HCT116 (cell line): ENCODE measurements around the gene HIC1. TPM values are rescaled to one million over a fixed set of nuclear protein-coding genes. Genes with fewer than 3 reads are reported as not detected.

Experiments used
- ATAC-seq: fragments of 200-7000 bp; cut with Tn5 transposase; 2 replicates; pipeline ENCODE4 v1.9.1; 2020; ENCODE audit warnings: mild to moderate bottlenecking, moderate library complexity
- BruUV-seq: library from RNA; stranded (reverse); fragments of 400-500 nt; replicated peaks from 2 replicates; lab custom pipeline; 2021; lab: Mats Ljungman, UMichigan
- CTCF ChIA-PET: fragments of 300-600 bp; sonication (Branson Sonifier 250); formaldehyde crosslinking; loops from one replicate; lab custom pipeline; 2021; ENCODE audit warnings: antibody characterized with exemption; lab: Charles Lee
- POLR2A ChIA-PET: fragments of 300-600, 350-600 bp; sonication (Branson Sonifier 250); formaldehyde crosslinking; loops from one replicate; lab custom pipeline; 2021; ENCODE audit warnings: antibody characterized with exemption; lab: Charles Lee
- RAD21 ChIA-PET, 2 experiments: fragments of 300-600 bp; sonication (Branson Sonifier 250); formaldehyde crosslinking; loops; one replicate each; lab custom pipeline; 2023; ENCODE audit warnings: low total read pairs in 2 of 2; ENCODE audit not compliant: uncharacterized antibody in 2 of 2, unreplicated experiment in 2 of 2, low non-redundant PET in 1 of 2; lab: Charles Lee
- DNase-seq: peaks from one replicate; pipeline ENCODE4 v3.0.0-alpha.2; 2010; ENCODE audit warnings: low read depth, low spot score
- H2AFZ ChIP-seq: fragments of 200-600 bp; shearing (Covaris generic), sonication (generic); 2 replicates; pipeline ENCODE4 v1.6.1; 2017; ENCODE audit warnings: low read depth, mixed run types, mixed read lengths, antibody characterized with exemption, low read length; ENCODE audit not compliant: poor library complexity, severe bottlenecking
- H3K27ac ChIP-seq: 2 replicates; pipeline ENCODE4 v1.5.1; 2012; ENCODE audit warnings: low read depth, low read length
- H3K27me3 ChIP-seq: fragments of 200-600 bp; sonication (generic); 2 replicates; pipeline ENCODE4 v1.6.1; 2016; ENCODE audit warnings: mixed run types, low read length, mixed read lengths; ENCODE audit not compliant: insufficient read depth
- H3K36me3 ChIP-seq, 2 experiments: fragments of 200-500 bp in 1 of 2; fragments of 200-600 bp in 1 of 2; sonication (Bioruptor generic) in 1 of 2; sonication (generic) in 1 of 2; 2 replicates each; pipeline versions ENCODE4 v1.5.1 to v1.6.1; 2014 to 2016; ENCODE audit warnings: low read length in 2 of 2, inconsistent platforms in 1 of 2, mixed read lengths in 1 of 2, mixed run types in 1 of 2; ENCODE audit not compliant: insufficient read depth in 2 of 2, control insufficient read depth in 1 of 2
- H3K4me1 ChIP-seq, 2 experiments: fragments of 200-600 bp in 1 of 2; sonication (generic) in 1 of 2; 2 replicates each; pipeline versions ENCODE4 v1.5.1 to v1.6.1; 2012 to 2017; ENCODE audit warnings: low read length in 2 of 2, inconsistent platforms in 1 of 2, mild to moderate bottlenecking in 1 of 2, mixed read lengths in 1 of 2, mixed run types in 1 of 2, moderate library complexity in 1 of 2; ENCODE audit not compliant: insufficient read depth in 2 of 2, control insufficient read depth in 1 of 2
- H3K4me2 ChIP-seq: fragments of 200-600 bp; sonication (generic); 2 replicates; pipeline ENCODE4 v1.6.1; 2017; ENCODE audit warnings: mixed run types, low read length, mixed read lengths
- H3K4me3 ChIP-seq, 2 experiments: fragments of 200-600 bp in 1 of 2; sonication (generic) in 1 of 2; replicated peaks in 1 of 2; 2 replicates each; pipeline ENCODE4 v1.5.1; 2011 to 2016; ENCODE audit warnings: low read length in 2 of 2, control low read depth in 1 of 2, low read depth in 1 of 2, mild to moderate bottlenecking in 1 of 2, mixed read lengths in 1 of 2, mixed run types in 1 of 2
- H3K79me2 ChIP-seq: fragments of 200-600 bp; sonication (generic); 2 replicates; pipeline ENCODE4 v1.6.1; 2017; ENCODE audit warnings: mild to moderate bottlenecking, mixed run types, low read length, moderate library complexity, mixed read lengths; ENCODE audit not compliant: insufficient read depth
- H3K9ac ChIP-seq: fragments of 200-600 bp; sonication (generic); 2 replicates; pipeline ENCODE4 v1.6.1; 2016; ENCODE audit warnings: low read length, mixed read lengths
- H3K9me2 ChIP-seq: fragments of 200-600 bp; sonication (generic), shearing (Covaris generic); 2 replicates; pipeline ENCODE4 v1.6.1; 2017; ENCODE audit warnings: mixed run types, mild to moderate bottlenecking, moderate library complexity; ENCODE audit not compliant: insufficient read depth
- H3K9me3 ChIP-seq, 2 experiments: fragments of 200-500 bp in 1 of 2; fragments of 200-600 bp in 1 of 2; sonication (Bioruptor generic) in 1 of 2; sonication (generic) in 1 of 2; 2 replicates each; pipeline ENCODE4 v1.6.1; 2014 to 2017; ENCODE audit warnings: low read length in 2 of 2, mixed read lengths in 2 of 2, inconsistent platforms in 1 of 2, low read depth in 1 of 2, mild to moderate bottlenecking in 1 of 2, mixed run types in 1 of 2, moderate library complexity in 1 of 2; ENCODE audit not compliant: control insufficient read depth in 1 of 2, insufficient read depth in 1 of 2
- H4K20me1 ChIP-seq: fragments of 200-600 bp; sonication (generic), shearing (Covaris generic); 2 replicates; pipeline ENCODE4 v1.6.1; 2017; ENCODE audit warnings: mixed run types, mild to moderate bottlenecking, moderate library complexity; ENCODE audit not compliant: insufficient read depth
- CEBPB ChIP-seq: IDR thresholded peaks from 2 replicates; pipeline ENCODE4 v1.6.1; 2012; ENCODE audit warnings: low read depth
- FOSL1 ChIP-seq: IDR thresholded peaks from 2 replicates; pipeline ENCODE4 v1.6.1; 2012; ENCODE audit warnings: low read depth
- JUND ChIP-seq: IDR thresholded peaks from 2 replicates; pipeline ENCODE4 v1.6.1; 2012
- POLR2A ChIP-seq: IDR thresholded peaks from 2 replicates; pipeline ENCODE4 v1.7.0; 2011; ENCODE audit warnings: borderline replicate concordance; ENCODE audit not compliant: insufficient read depth, insufficient read length; ENCODE audit errors: extremely low read depth
- SIN3A ChIP-seq: IDR thresholded peaks from 2 replicates; pipeline ENCODE4 v1.6.1; 2012; ENCODE audit warnings: low read depth
- SRF ChIP-seq: IDR thresholded peaks from 2 replicates; pipeline ENCODE4 v1.6.1; 2012; ENCODE audit warnings: low read depth
- ZFX ChIP-seq: fragments of 450-650 bp; IDR thresholded peaks from 2 replicates; pipeline ENCODE4 v1.6.1; 2017
- intact Hi-C: fragments of 100-400 bp; cut with micrococcal nuclease; formaldehyde crosslinking; loops from 2 replicates; pipeline ENCODE4 v1.10.0; 2022
- total RNA-seq: library from RNA; stranded (reverse); gene quantifications from one replicate; pipeline ENCODE4 v1.2.1, GENCODE V29; 2021; ENCODE audit not compliant: unreplicated experiment
- TF ChIP-seq, protein P1 (sequence below): IDR thresholded peaks from 2 replicates; pipeline ENCODE4 v1.6.1; 2012

HIC1 gene
- total RNA-seq, 1 experiment from 2014 or later = 0.64 TPM

DNA sequence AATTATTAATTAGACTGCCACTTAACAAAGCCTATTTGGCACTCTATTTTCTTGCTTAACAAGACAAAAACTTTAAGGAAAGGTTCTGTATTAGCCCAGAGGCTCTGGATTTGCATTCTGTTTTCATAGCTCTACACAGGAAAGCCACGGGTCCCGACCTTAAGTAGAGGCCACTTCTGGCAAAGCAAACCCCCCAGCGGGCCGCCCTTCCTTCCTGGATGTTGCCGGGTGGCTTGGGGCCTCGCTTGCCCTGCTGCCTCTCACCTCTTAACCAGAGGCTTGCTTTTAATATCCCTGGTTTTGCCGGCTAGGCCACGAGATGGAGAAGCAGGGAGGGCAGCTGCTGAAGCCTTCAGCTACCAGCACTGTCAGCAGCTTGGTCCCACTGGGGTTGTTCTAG is 34.2 kb upstream of the HIC1 start:
- Histone ChIP-seq H3K36me3 (no peaks in the 10 kb centered on the region), H4K20me1 (no peaks in the 10 kb centered on the region), H3K4me2 (no peak overlapping the region), H3K9me2 (no peaks in the 10 kb centered on the region), H3K9ac (no peak overlapping the region), H3K4me3 (no peak overlapping the region), H3K27me3 (no peaks in the 10 kb centered on the region), H3K4me1 (peaks cover 2 to 18% of the 10 kb centered on the region in 2 experiments; a peak in 3 of 4 replicates), H3K9me3 (no peaks in the 10 kb centered on the region), H3K79me2 (no peaks in the 10 kb centered on the region), H2AFZ (no peak overlapping the region), H3K27ac (no peak overlapping the region)
- intact Hi-C loops = no loop called here
- no peak for TF ChIP-seq CEBPB
- TF ChIP-seq SIN3A = no peak
- no peak for TF ChIP-seq POLR2A
- no peak for TF ChIP-seq SRF
- no peak for TF ChIP-seq JUND
- no peak for TF ChIP-seq ZFX
- TF ChIP-seq FOSL1 = no peak
- ChIA-PET RAD21 (no interaction called here), CTCF (interaction anchor here (1.2 kb wide), 1 partner anchor 112 kb away, joined by 3 read pairs; no protein-coding TSS in a partner anchor), POLR2A (no interaction called here)
- no peak for DNase-seq
- no TSS peak for BruUV-seq
- no peak for ATAC-seq

DNA sequence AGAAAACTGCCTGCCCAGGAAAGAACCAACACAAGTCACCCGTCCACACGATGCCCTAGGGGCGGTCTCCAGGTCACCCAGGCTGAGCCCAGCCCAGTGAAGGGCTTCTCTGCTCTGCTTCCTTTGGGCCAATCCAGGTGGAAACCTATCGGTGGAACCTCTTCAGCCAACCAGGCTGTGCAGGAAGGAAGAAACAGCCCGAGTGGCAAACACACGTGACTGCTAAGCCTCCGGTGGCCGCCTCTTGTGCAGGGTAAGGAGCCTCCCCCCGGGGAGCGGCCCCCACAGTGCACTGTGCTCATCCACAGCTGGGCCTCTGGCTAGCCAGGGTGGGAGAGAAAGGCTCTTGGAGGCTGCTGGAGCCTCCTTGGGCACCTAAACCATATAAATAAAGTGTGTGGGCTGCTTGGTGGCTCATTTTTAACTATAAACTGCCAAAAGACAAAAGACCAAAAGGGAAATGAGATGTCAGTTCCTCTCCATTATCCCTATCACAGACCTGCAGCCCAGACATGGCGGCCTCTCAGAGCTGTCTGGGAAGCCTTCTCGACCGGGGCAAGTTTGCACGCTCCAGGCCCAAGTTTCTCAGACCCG is 32.2 kb upstream of the HIC1 start:
- no peak overlapping the region for H3K9ac ChIP-seq
- TF ChIP-seq, protein P1, sequence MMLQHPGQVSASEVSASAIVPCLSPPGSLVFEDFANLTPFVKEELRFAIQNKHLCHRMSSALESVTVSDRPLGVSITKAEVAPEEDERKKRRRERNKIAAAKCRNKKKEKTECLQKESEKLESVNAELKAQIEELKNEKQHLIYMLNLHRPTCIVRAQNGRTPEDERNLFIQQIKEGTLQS = no peak
- TF ChIP-seq, all 23 proteins: peak for 0
- Histone ChIP-seq H2AFZ (no peak overlapping the region), H3K79me2 (no peaks in the 10 kb centered on the region), H3K4me1 (peaks cover 7 to 26% of the 10 kb centered on the region in 2 experiments; a peak in 3 of 4 replicates), H3K36me3 (no peaks in the 10 kb centered on the region), H3K9me2 (no peaks in the 10 kb centered on the region), H3K9me3 (no peaks in the 10 kb centered on the region), H4K20me1 (no peaks in the 10 kb centered on the region), H3K4me2 (0 out of 2 replicates have a peak overlapping the region, but pooled peaks have one; percentile 92), H3K27me3 (no peaks in the 10 kb centered on the region), H3K27ac (no peak overlapping the region), H3K4me3 (no peak overlapping the region)
- CTCF ChIA-PET = interaction anchor here (3.9 kb wide), 1 partner anchor 113 kb away, joined by 76 read pairs; no protein-coding TSS in a partner anchor
- intact Hi-C loops = no loop called here
- RAD21 ChIA-PET = no interaction called here
- ATAC-seq (no peak), DNase-seq (no peak)
- POLR2A ChIA-PET = no interaction called here
- BruUV-seq = no TSS peak
